Stimulated activated CD4-positive, alpha-beta T cell treated with anti-CD3 and anti-CD28 coated beads, Interleukin-2, amount 100 ng/mL, for 24 hours (primary cell): ENCODE data around the gene DGUOK.

ENCODE experiments used
- DNase-seq, 2 donors: peaks; one replicate each; pipeline ENCODE4 v3.0.0-alpha.2; 2020

The DGUOK gene

GRCh38 chr2:73983322-73984202, 56.9 kb downstream of the DGUOK start:
- no peak for DNase-seq

GRCh38 chr2:73984203-73984921, 57.7 kb downstream of the DGUOK start, which contains the start of gene TET3:
Gene TET3, plus strand, starts transcription at chr2:73984910. Its CDS starts 1,494 bp downstream, at chr2:73986404.
- DNase-seq: peak; percentile 71

GRCh38 chr2:73984922-73985307, 58.2 kb downstream of the DGUOK start:
- peak; percentile 69 to 74 for DNase-seq

GRCh38 chr2:73985308-73986084, 58.8 kb downstream of the DGUOK start:
- peak; percentile 75 to 76 for DNase-seq

- peak; percentile 47 to 57 for DNase-seq
Measured at GRCh38 chr2:73986085-73986681, 59.5 kb downstream of the DGUOK start.

- DNase-seq: peak; percentile 39 to 44
Measured at GRCh38 chr2:73987109-73987947, 60.6 kb downstream of the DGUOK start.

- DNase-seq: no peak
Measured at GRCh38 chr2:73987948-73988700, 61.4 kb downstream of the DGUOK start.

GRCh38 chr2:73989972-73990371, 63.3 kb downstream of the DGUOK start:
- DNase-seq: no peak

- DNase-seq: no peak
Measured at GRCh38 chr2:73990531-73990930, 63.9 kb downstream of the DGUOK start.

- no peak for DNase-seq
Measured at GRCh38 chr2:73992036-73992435, 65.4 kb downstream of the DGUOK start.

GRCh38 chr2:73993376-73993775, 66.7 kb downstream of the DGUOK start:
- DNase-seq: no peak

- no peak for DNase-seq
Measured at GRCh38 chr2:73993778-73994177, 67.1 kb downstream of the DGUOK start.

GRCh38 chr2:73994178-73994831, 67.6 kb downstream of the DGUOK start:
- DNase-seq: no peak

- no peak for DNase-seq
Measured at GRCh38 chr2:73995810-73996209, 69.1 kb downstream of the DGUOK start.

GRCh38 chr2:73997813-73998212, 71.1 kb downstream of the DGUOK start:
- no peak for DNase-seq

GRCh38 chr2:73998451-73998850, 71.8 kb downstream of the DGUOK start:
- no peak for DNase-seq

- no peak for DNase-seq
Measured at GRCh38 chr2:73998933-73999332, 72.3 kb downstream of the DGUOK start.

GRCh38 chr2:73999881-74000597, 73.4 kb downstream of the DGUOK start:
- no peak for DNase-seq

GRCh38 chr2:74000666-74001065, 74.0 kb downstream of the DGUOK start:
- no peak for DNase-seq

GRCh38 chr2:74001121-74001520, 74.4 kb downstream of the DGUOK start:
- peak in 1 of 2 donors; percentile 41 for DNase-seq
